22Rv1 (cell line): ENCODE results near the gene THRB.

Source experiments
- ZFX ChIP-seq: fragments of 450-650 bp; IDR thresholded peaks from 2 replicates; pipeline ENCODE4 v1.6.1; 2017; ENCODE audit warnings: antibody characterized with exemption, borderline replicate concordance
- TF ChIP-seq, protein P1 (sequence below): fragments of 450-650 bp; IDR thresholded peaks from 2 replicates; pipeline ENCODE4 v1.5.1; 2017; ENCODE audit warnings: mild to moderate bottlenecking

DNA sequence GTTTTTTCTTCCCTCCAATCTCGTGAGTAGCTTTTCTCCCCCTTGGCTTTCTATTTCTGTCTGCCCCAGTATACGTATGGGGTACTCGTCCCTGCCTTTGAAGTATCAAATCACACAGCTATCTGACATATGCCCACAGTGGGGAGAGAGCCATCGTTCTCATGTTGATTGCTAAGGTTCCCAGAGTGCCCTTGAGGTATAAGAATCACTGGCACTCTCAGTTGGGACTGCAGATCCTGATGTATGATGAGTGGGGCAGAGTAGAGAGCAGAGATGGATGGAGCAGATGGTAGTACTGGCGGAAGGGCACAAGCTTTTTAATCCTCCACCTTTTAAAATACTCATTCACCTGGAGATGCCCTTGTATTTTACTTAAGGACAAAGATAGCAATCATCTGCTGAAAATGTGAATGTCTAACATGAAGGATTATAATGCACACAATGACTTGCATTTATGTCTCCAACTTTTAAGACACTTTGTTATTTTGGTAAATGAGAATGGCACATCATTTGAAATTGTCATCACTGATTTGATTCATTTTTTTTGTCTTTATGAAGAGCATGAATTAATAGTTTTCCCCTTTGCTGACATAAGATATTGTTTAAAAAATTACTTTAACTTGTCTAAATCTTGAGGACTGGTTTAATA lies 310.0 kb downstream of the THRB start:
- TF ChIP-seq, protein P1, sequence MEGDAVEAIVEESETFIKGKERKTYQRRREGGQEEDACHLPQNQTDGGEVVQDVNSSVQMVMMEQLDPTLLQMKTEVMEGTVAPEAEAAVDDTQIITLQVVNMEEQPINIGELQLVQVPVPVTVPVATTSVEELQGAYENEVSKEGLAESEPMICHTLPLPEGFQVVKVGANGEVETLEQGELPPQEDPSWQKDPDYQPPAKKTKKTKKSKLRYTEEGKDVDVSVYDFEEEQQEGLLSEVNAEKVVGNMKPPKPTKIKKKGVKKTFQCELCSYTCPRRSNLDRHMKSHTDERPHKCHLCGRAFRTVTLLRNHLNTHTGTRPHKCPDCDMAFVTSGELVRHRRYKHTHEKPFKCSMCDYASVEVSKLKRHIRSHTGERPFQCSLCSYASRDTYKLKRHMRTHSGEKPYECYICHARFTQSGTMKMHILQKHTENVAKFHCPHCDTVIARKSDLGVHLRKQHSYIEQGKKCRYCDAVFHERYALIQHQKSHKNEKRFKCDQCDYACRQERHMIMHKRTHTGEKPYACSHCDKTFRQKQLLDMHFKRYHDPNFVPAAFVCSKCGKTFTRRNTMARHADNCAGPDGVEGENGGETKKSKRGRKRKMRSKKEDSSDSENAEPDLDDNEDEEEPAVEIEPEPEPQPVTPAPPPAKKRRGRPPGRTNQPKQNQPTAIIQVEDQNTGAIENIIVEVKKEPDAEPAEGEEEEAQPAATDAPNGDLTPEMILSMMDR = no peak
- TF ChIP-seq ZFX = no peak
